H1 (cell line): ENCODE measurements around the gene DSCAM. TPM values are rescaled to one million over a fixed set of nuclear protein-coding genes. Genes with fewer than 3 reads are reported as not detected.

Experiments
- CTCF ChIA-PET: fragments of 300-600 bp; sonication (Branson Sonifier 250); formaldehyde crosslinking; loops from one replicate; lab custom pipeline; 2021; ENCODE audit not compliant: partially characterized antibody; lab: Charles Lee
- POLR2A ChIA-PET: fragments of 300-600 bp; sonication (Branson Sonifier 250); formaldehyde crosslinking; loops from one replicate; lab custom pipeline; 2021; ENCODE audit warnings: inconsistent platforms; ENCODE audit not compliant: partially characterized antibody; lab: Charles Lee
- DNase-seq, 2 experiments: peaks; one replicate each; pipeline versions ENCODE4 v3.0.0 to v3.0.0-alpha.2; 2010 to 2022; ENCODE audit warnings: low spot score in 2 of 2, low read depth in 1 of 2, mixed read lengths in 1 of 2
- FAIRE-seq: peaks from 2 replicates; lab custom pipeline; 2011; peaks lifted over from hg19 to GRCh38; lab: Jason Lieb, UNC
- H2AFZ ChIP-seq: 2 replicates; pipeline ENCODE4 v1.8.1; 2012; ENCODE audit warnings: low read length, inconsistent platforms
- H2AK5ac ChIP-seq: 2 replicates; pipeline ENCODE4 v1.6.1; 2013; ENCODE audit warnings: low read depth, low read length
- H2BK120ac ChIP-seq: replicated peaks from 2 replicates; pipeline ENCODE3; 2013; ENCODE audit warnings: low read depth, low read length, inconsistent platforms
- H2BK12ac ChIP-seq: 2 replicates; pipeline ENCODE4 v1.6.1; 2013; ENCODE audit warnings: low read depth, low read length
- H2BK15ac ChIP-seq: 2 replicates; pipeline ENCODE4 v1.6.1; 2013; ENCODE audit warnings: low read length
- H2BK20ac ChIP-seq: 2 replicates; pipeline ENCODE4 v1.6.1; 2013; ENCODE audit warnings: low read length
- H2BK5ac ChIP-seq: 2 replicates; pipeline ENCODE4 v1.6.1; 2013; ENCODE audit warnings: low read depth, low read length
- H3K14ac ChIP-seq: 2 replicates; pipeline ENCODE4 v1.6.1; 2013; ENCODE audit warnings: inconsistent platforms; ENCODE audit not compliant: insufficient read length
- H3K18ac ChIP-seq: 2 replicates; pipeline ENCODE4 v1.6.1; 2013; ENCODE audit warnings: low read length; ENCODE audit errors: extremely low read depth
- H3K23ac ChIP-seq: 2 replicates; pipeline ENCODE4 v1.6.1; 2013; ENCODE audit warnings: inconsistent platforms; ENCODE audit not compliant: insufficient read length
- H3K23me2 ChIP-seq: 2 replicates; pipeline ENCODE4 v1.6.1; 2013; ENCODE audit warnings: low read depth, low read length
- H3K27ac ChIP-seq: 2 replicates; pipeline ENCODE4 v1.6.1; 2011; ENCODE audit warnings: low read depth, low read length, inconsistent platforms
- H3K27me3 ChIP-seq, 4 experiments: replicated peaks in 1 of 4; 1 replicate in 1 of 4; 2 replicates in 3 of 4; pipeline versions ENCODE4 v1.6.1 to v1.8.1; 2011 to 2013; ENCODE audit warnings: low read length in 3 of 4, mild to moderate bottlenecking in 3 of 4, inconsistent platforms in 2 of 4, mixed read lengths in 2 of 4, moderate library complexity in 1 of 4; ENCODE audit not compliant: control insufficient read depth in 3 of 4, insufficient read depth in 3 of 4; ENCODE audit errors: extremely low read depth in 1 of 4
- H3K36me3 ChIP-seq, 4 experiments: 2 replicates each; pipeline versions ENCODE4 v1.6.1 to v1.8.1; 2011 to 2013; ENCODE audit warnings: mild to moderate bottlenecking in 4 of 4, low read length in 3 of 4, moderate library complexity in 2 of 4, control low read depth in 1 of 4, inconsistent platforms in 1 of 4; ENCODE audit not compliant: insufficient read depth in 4 of 4, control insufficient read depth in 2 of 4
- H3K4ac ChIP-seq: replicated peaks from 2 replicates; pipeline ENCODE3; 2013; ENCODE audit warnings: low read length, low read depth, mixed read lengths, inconsistent platforms; ENCODE audit not compliant: insufficient read length
- H3K4me1 ChIP-seq, 4 experiments: replicated peaks in 1 of 4; 1 replicate in 1 of 4; 2 replicates in 3 of 4; pipeline versions ENCODE4 v1.6.1 to v1.8.1; 2011 to 2013; ENCODE audit warnings: low read length in 3 of 4, inconsistent platforms in 2 of 4, mixed read lengths in 1 of 4; ENCODE audit not compliant: insufficient read depth in 4 of 4, control insufficient read depth in 3 of 4
- H3K4me2 ChIP-seq, 2 experiments: 2 replicates each; pipeline versions ENCODE4 v1.6.1 to v1.8.1; 2011 to 2013; ENCODE audit warnings: low read depth in 2 of 2, low read length in 2 of 2, control low read depth in 1 of 2, inconsistent platforms in 1 of 2, mild to moderate bottlenecking in 1 of 2; ENCODE audit not compliant: insufficient read depth in 1 of 2
- H3K4me3 ChIP-seq, 4 experiments: fragments of 200-600, 300-600 bp in 1 of 4; sonication (generic), shearing (Covaris generic), sonication (Bioruptor Twin) in 1 of 4; 2 replicates each; pipeline versions ENCODE4 v1.5.1 to v1.8.1; 2011 to 2016; ENCODE audit warnings: low read length in 4 of 4, low read depth in 3 of 4, control low read depth in 2 of 4, inconsistent platforms in 2 of 4, mild to moderate bottlenecking in 2 of 4, mixed read lengths in 1 of 4, moderate library complexity in 1 of 4; ENCODE audit not compliant: insufficient read depth in 2 of 4; ENCODE audit errors: extremely low read depth in 1 of 4
- H3K56ac ChIP-seq: replicated peaks from 2 replicates; pipeline ENCODE3; 2013; ENCODE audit warnings: low read depth, mild to moderate bottlenecking, mixed read lengths, low read length, inconsistent platforms; ENCODE audit not compliant: insufficient read length
- H3K79me1 ChIP-seq: 2 replicates; pipeline ENCODE4 v1.6.1; 2013; ENCODE audit warnings: low read depth, low read length, control low read depth
- H3K79me2 ChIP-seq, 2 experiments: 2 replicates each; pipeline versions ENCODE4 v1.6.1 to v1.8.1; 2012 to 2013; ENCODE audit warnings: low read length in 2 of 2, mild to moderate bottlenecking in 2 of 2, inconsistent platforms in 1 of 2; ENCODE audit not compliant: insufficient read depth in 2 of 2, control insufficient read depth in 1 of 2
- H3K9ac ChIP-seq, 4 experiments: replicated peaks in 1 of 4; 1 replicate in 1 of 4; 2 replicates in 3 of 4; pipeline versions ENCODE4 v1.6.1 to v1.8.1; 2011 to 2013; ENCODE audit warnings: low read depth in 3 of 4, low read length in 3 of 4, control low read depth in 2 of 4, mild to moderate bottlenecking in 2 of 4, moderate library complexity in 2 of 4, inconsistent platforms in 1 of 4; ENCODE audit errors: extremely low read depth in 1 of 4
- H3K9me3 ChIP-seq, 2 experiments: 2 replicates each; pipeline versions ENCODE4 v1.6.1 to v1.8.1; 2012 to 2013; ENCODE audit warnings: mild to moderate bottlenecking in 2 of 2, moderate library complexity in 2 of 2, control low read depth in 1 of 2, inconsistent platforms in 1 of 2, low read depth in 1 of 2, low read length in 1 of 2, mixed read lengths in 1 of 2; ENCODE audit not compliant: insufficient read depth in 2 of 2
- H4K20me1 ChIP-seq, 2 experiments: replicated peaks in 1 of 2; 2 replicates each; pipeline versions ENCODE3 to v1.8.1; 2011 to 2013; ENCODE audit warnings: inconsistent platforms in 2 of 2, low read length in 2 of 2, mild to moderate bottlenecking in 1 of 2; ENCODE audit not compliant: insufficient read depth in 2 of 2, control insufficient read depth in 1 of 2
- H4K5ac ChIP-seq: 2 replicates; pipeline ENCODE4 v1.6.1; 2013; ENCODE audit warnings: low read length, low read depth, mixed read lengths, inconsistent platforms; ENCODE audit not compliant: insufficient read length
- H4K8ac ChIP-seq: 2 replicates; pipeline ENCODE4 v1.8.0; 2013; ENCODE audit warnings: mild to moderate bottlenecking, moderate library complexity, low read length, inconsistent platforms; ENCODE audit not compliant: insufficient read depth; ENCODE audit errors: extremely low read depth
- H4K91ac ChIP-seq: replicated peaks from 2 replicates; pipeline ENCODE3; 2013; ENCODE audit warnings: low read length, mixed read lengths, inconsistent platforms; ENCODE audit not compliant: insufficient read length
- CBX8 ChIP-seq: fragments of 300-800, 300-1000 bp; sonication (generic); IDR thresholded peaks from 2 replicates; pipeline ENCODE4 v1.7.1; 2016; ENCODE audit warnings: low read depth, low read length, borderline replicate concordance
- CTBP2 ChIP-seq: IDR thresholded peaks from 2 replicates; pipeline ENCODE4 v1.7.0; 2011; ENCODE audit warnings: borderline replicate concordance, mild to moderate bottlenecking, moderate library complexity, mixed read lengths, low read length; ENCODE audit not compliant: insufficient read depth, insufficient read length
- KDM1A ChIP-seq: fragments of 200-600, 300-600 bp; sonication (generic); IDR thresholded peaks from 2 replicates; pipeline ENCODE4 v1.7.1; 2016; ENCODE audit warnings: mild to moderate bottlenecking, low read length, borderline replicate concordance
- KDM5A ChIP-seq: fragments of 200-600 bp; IDR thresholded peaks from 2 replicates; pipeline ENCODE4 v1.7.1; 2012; ENCODE audit warnings: mild to moderate bottlenecking, low read length, inconsistent platforms, mixed read lengths
- POU5F1 ChIP-seq: IDR thresholded peaks from 2 replicates; pipeline ENCODE4 v1.6.1; 2011; ENCODE audit warnings: low read depth, mild to moderate bottlenecking, low read length, moderate library complexity
- TAF1 ChIP-seq: IDR thresholded peaks from 2 replicates; pipeline ENCODE4 v1.6.1; 2011; ENCODE audit warnings: mild to moderate bottlenecking, low read depth, low read length
- WGBS, 2 experiments: shearing (Covaris generic) in 1 of 2; methylation state at CpG; one replicate each; pipeline versions ENCODE4 v1.1.6 to v1.1.7; 2013 to 2015; ENCODE audit warnings: low lambda C conversion rate in 2 of 2, mixed read lengths in 2 of 2, inconsistent platforms in 1 of 2, low coverage in 1 of 2, missing lambda C conversion rate in 1 of 2; ENCODE audit not compliant: insufficient replicate concordance in 2 of 2, insufficient coverage in 1 of 2, insufficient read length in 1 of 2; ENCODE audit errors: extremely low coverage in 1 of 2, missing lambda C conversion rate in 1 of 2; 5-methylcytosine and 5-hydroxymethylcytosine counted together
- polyA plus RNA-seq, 7 experiments: library from polyadenylated mRNA; depleted of rRNA in 3 of 7; stranded (reverse) in 5 of 7; unstranded in 2 of 7; fragments of >200 nt in 5 of 7; fragments of 200-250 nt in 2 of 7; gene quantifications; 1 replicate in 5 of 7; 2 replicates in 1 of 7; 4 replicates in 1 of 7; pipeline versions ENCODE4 v1.2.1 to v1.2.3, GENCODE V29; 2011 to 2013; ENCODE audit warnings: missing spikeins in 2 of 7, mixed read lengths in 2 of 7
- total RNA-seq: library from RNA; stranded (reverse); fragmentation: NEBNext Ultra II Directional; extraction: Animal tissue kit (Norgen Biotek cat#: 25700); gene quantifications from 2 replicates; pipeline ENCODE4 v1.2.1, GENCODE V29; 2021
- TF ChIP-seq, protein P1 (sequence below), 3 experiments: IDR thresholded peaks; 1 replicate in 2 of 3; 2 replicates in 1 of 3; pipeline versions ENCODE4 v1.5.1 to v1.6.1; 2011; ENCODE audit warnings: low read length in 3 of 3, mild to moderate bottlenecking in 3 of 3, inconsistent platforms in 2 of 3, low read depth in 1 of 3, moderate library complexity in 1 of 3; ENCODE audit not compliant: insufficient read depth in 1 of 3; ENCODE audit errors: control extremely low read depth in 1 of 3
- TF ChIP-seq, protein P2 (sequence below): IDR thresholded peaks from 2 replicates; pipeline ENCODE4 v1.6.1; 2012; ENCODE audit warnings: inconsistent platforms

Gene DSCAM
- total and polyA plus RNA-seq, 2 of the 8 experiments (the other 6 are each of a cell fraction or from before 2014, with no cell fraction given) = 0.02 to 0.15 TPM

GRCh38 chr21:40461008-40461407, 385.9 kb downstream of the DSCAM start:
- WGBS, 2 experiments = 93% methylated on average over 1 of the region's 1 CpG; no CpG with 5 or more reads in 1 of the 2 experiments
- no peaks in the 10 kb centered on the region for H3K79me2 ChIP-seq
- no peaks in the 10 kb centered on the region for H3K36me3 ChIP-seq
- H2BK12ac ChIP-seq = no peak overlapping the region
- TF ChIP-seq TAF1 (no peak), KDM1A (no peak), CTBP2 (no peak), POU5F1 (no peak), KDM5A (no peak), CBX8 (no peak)
- TF ChIP-seq, protein P1, sequence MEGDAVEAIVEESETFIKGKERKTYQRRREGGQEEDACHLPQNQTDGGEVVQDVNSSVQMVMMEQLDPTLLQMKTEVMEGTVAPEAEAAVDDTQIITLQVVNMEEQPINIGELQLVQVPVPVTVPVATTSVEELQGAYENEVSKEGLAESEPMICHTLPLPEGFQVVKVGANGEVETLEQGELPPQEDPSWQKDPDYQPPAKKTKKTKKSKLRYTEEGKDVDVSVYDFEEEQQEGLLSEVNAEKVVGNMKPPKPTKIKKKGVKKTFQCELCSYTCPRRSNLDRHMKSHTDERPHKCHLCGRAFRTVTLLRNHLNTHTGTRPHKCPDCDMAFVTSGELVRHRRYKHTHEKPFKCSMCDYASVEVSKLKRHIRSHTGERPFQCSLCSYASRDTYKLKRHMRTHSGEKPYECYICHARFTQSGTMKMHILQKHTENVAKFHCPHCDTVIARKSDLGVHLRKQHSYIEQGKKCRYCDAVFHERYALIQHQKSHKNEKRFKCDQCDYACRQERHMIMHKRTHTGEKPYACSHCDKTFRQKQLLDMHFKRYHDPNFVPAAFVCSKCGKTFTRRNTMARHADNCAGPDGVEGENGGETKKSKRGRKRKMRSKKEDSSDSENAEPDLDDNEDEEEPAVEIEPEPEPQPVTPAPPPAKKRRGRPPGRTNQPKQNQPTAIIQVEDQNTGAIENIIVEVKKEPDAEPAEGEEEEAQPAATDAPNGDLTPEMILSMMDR (IDR thresholded peaks at IDR 0.05; ENCODE audit: control extremely low read depth in 1 of 3, insufficient read depth in 1 of 3, low read depth in 1 of 3, low read length in 3 of 3) = no peak
- TF ChIP-seq, protein P2, sequence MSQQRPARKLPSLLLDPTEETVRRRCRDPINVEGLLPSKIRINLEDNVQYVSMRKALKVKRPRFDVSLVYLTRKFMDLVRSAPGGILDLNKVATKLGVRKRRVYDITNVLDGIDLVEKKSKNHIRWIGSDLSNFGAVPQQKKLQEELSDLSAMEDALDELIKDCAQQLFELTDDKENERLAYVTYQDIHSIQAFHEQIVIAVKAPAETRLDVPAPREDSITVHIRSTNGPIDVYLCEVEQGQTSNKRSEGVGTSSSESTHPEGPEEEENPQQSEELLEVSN = no peak
- ChIA-PET CTCF (interaction anchor here (0.6 kb wide), 1 partner anchor 272 kb away, joined by 3 read pairs; no protein-coding TSS in a partner anchor), POLR2A (no interaction called here)
- H4K8ac ChIP-seq = no peak overlapping the region
- H3K9me3 ChIP-seq = no peaks in the 10 kb centered on the region
- H2BK5ac ChIP-seq = no peak overlapping the region
- no peaks in the 10 kb centered on the region for H3K27me3 ChIP-seq
- H3K9ac ChIP-seq = no peak overlapping the region
- no peaks in the 10 kb centered on the region for H4K20me1 ChIP-seq
- H3K27ac ChIP-seq = no peak overlapping the region
- no peak overlapping the region for H3K56ac ChIP-seq
- no peak overlapping the region for H2BK120ac ChIP-seq
- no peak overlapping the region for H2AFZ ChIP-seq
- no peak overlapping the region for H3K4ac ChIP-seq
- no peak overlapping the region for H3K23ac ChIP-seq
- H2AK5ac ChIP-seq = no peak overlapping the region
- no peak overlapping the region for H4K5ac ChIP-seq
- H3K18ac ChIP-seq = no peak overlapping the region
- H2BK20ac ChIP-seq = no peak overlapping the region
- no peak overlapping the region for H3K14ac ChIP-seq
- H3K79me1 ChIP-seq = no peaks in the 10 kb centered on the region
- FAIRE-seq = no peak
- H3K4me3 ChIP-seq = no peak overlapping the region
- no peak for DNase-seq
- H2BK15ac ChIP-seq = no peak overlapping the region
- H3K4me2 ChIP-seq = no peak overlapping the region
- H3K4me1 ChIP-seq = no peaks in the 10 kb centered on the region
- H4K91ac ChIP-seq = no peak overlapping the region
- H3K23me2 ChIP-seq = no peaks in the 10 kb centered on the region
